ENCODE data around the gene BHLHA9.

The BHLHA9 gene

GRCh38 chr17:1275205-1275961 is 5.1 kb downstream of the BHLHA9 start:
- TF ChIP-seq FOXM1 (IDR thresholded peaks at IDR 0.05; ENCODE audit: borderline replicate concordance, low read depth) (no peak), RAD21 (IDR thresholded peaks at IDR 0.05; ENCODE audit: low read depth) (no peak), MAX (IDR thresholded peaks at IDR 0.05) (no peak), TEAD4 (IDR thresholded peaks at IDR 0.05) (no peak), YY1 (IDR thresholded peaks at IDR 0.05; ENCODE audit: low read depth) (no peak), CREB1 (IDR thresholded peaks at IDR 0.05; ENCODE audit: low read depth) (no peak), REST (IDR thresholded peaks at IDR 0.05; ENCODE audit: low read depth) (no peak), NFIC (IDR thresholded peaks at IDR 0.05) (no peak), EP300 (IDR thresholded peaks at IDR 0.05; ENCODE audit: borderline replicate concordance) (no peak), EGR1 (IDR thresholded peaks at IDR 0.05) (no peak), TCF12 (IDR thresholded peaks at IDR 0.05; ENCODE audit: low read depth) (no peak), TAF1 (IDR thresholded peaks at IDR 0.05; ENCODE audit: low read depth) (no peak), CEBPB (IDR thresholded peaks at IDR 0.05) (no peak), ZBTB7A (IDR thresholded peaks at IDR 0.05; ENCODE audit: low read depth) (no peak)
- TF ChIP-seq, protein P1, sequence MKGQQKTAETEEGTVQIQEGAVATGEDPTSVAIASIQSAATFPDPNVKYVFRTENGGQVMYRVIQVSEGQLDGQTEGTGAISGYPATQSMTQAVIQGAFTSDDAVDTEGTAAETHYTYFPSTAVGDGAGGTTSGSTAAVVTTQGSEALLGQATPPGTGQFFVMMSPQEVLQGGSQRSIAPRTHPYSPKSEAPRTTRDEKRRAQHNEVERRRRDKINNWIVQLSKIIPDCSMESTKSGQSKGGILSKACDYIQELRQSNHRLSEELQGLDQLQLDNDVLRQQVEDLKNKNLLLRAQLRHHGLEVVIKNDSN (IDR thresholded peaks at IDR 0.05), result no peak

GRCh38 chr17:1275962-1276736 is 5.9 kb downstream of the BHLHA9 start:
- TF ChIP-seq EP300 (IDR thresholded peaks at IDR 0.05; ENCODE audit: borderline replicate concordance), result no peak
- no peak for TF ChIP-seq EGR1 (IDR thresholded peaks at IDR 0.05)
- no peak for TF ChIP-seq CEBPB (IDR thresholded peaks at IDR 0.05)
- TF ChIP-seq TAF1 (IDR thresholded peaks at IDR 0.05; ENCODE audit: low read depth), result no peak
- no peak for TF ChIP-seq TEAD4 (IDR thresholded peaks at IDR 0.05)
- TF ChIP-seq, protein P1 (IDR thresholded peaks at IDR 0.05), result no peak
- peak; percentile 89 for TF ChIP-seq RAD21 (IDR thresholded peaks at IDR 0.05; ENCODE audit: low read depth)
- 0 out of 2 replicates have a peak, but pooled peaks have one; percentile 38 for TF ChIP-seq ZBTB7A (IDR thresholded peaks at IDR 0.05; ENCODE audit: low read depth)
- no peak for TF ChIP-seq REST (IDR thresholded peaks at IDR 0.05; ENCODE audit: low read depth)
- no peak for TF ChIP-seq NFIC (IDR thresholded peaks at IDR 0.05)
- TF ChIP-seq CREB1 (IDR thresholded peaks at IDR 0.05; ENCODE audit: low read depth), result no peak
- no peak for TF ChIP-seq MAX (IDR thresholded peaks at IDR 0.05)

DNA sequence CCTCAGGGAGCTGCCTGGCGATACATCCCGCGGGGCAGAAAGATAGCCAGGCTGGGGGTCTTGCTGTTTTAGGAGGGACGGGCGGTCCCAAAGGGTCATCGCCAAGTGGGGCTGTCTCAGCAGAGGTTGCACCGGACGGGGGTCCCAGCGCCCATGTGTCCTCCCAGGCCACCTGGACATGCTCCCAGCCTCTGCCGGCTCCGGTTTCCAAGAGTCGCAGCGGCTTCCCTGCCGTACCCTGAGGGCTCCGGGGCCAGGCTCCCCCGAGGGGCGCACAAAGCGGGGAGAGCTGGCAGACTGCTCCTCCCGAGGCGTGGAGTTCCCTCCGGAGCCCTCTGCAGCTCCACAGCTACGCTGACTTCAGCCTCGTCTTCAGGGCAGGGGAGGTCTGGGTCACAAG is 10.4 kb downstream of the BHLHA9 start:
- TF ChIP-seq TCF12 (IDR thresholded peaks at IDR 0.05; ENCODE audit: low read depth) (no peak), YY1 (IDR thresholded peaks at IDR 0.05; ENCODE audit: low read depth) (no peak), TAF1 (IDR thresholded peaks at IDR 0.05; ENCODE audit: low read depth) (no peak), ZBTB7A (IDR thresholded peaks at IDR 0.05; ENCODE audit: low read depth) (no peak), TEAD4 (IDR thresholded peaks at IDR 0.05) (no peak), CEBPB (IDR thresholded peaks at IDR 0.05) (no peak), CREB1 (IDR thresholded peaks at IDR 0.05; ENCODE audit: low read depth) (no peak), EGR1 (IDR thresholded peaks at IDR 0.05) (no peak), NFIC (IDR thresholded peaks at IDR 0.05) (no peak), RAD21 (IDR thresholded peaks at IDR 0.05; ENCODE audit: low read depth) (no peak), FOXM1 (IDR thresholded peaks at IDR 0.05; ENCODE audit: borderline replicate concordance, low read depth) (no peak), REST (IDR thresholded peaks at IDR 0.05; ENCODE audit: low read depth) (no peak), MAX (IDR thresholded peaks at IDR 0.05) (no peak), EP300 (IDR thresholded peaks at IDR 0.05; ENCODE audit: borderline replicate concordance) (no peak)
- TF ChIP-seq, protein P1 (IDR thresholded peaks at IDR 0.05), result no peak
